ENCODE measurements around the gene CEMIP. TPM values are rescaled to one million over a fixed set of nuclear protein-coding genes. Genes with fewer than 3 reads are reported as not detected.

The CEMIP gene
- total RNA-seq, 1 experiment from 2014 or later = 0.61 TPM

- POLR2A ChIA-PET (ENCODE audit: unreplicated experiment) = interaction anchor here (0.6 kb wide), 1 partner anchor 912 kb away, joined by 3 read pairs; no protein-coding TSS in a partner anchor
- BruUV-seq (replicated peaks) = no TSS peak
Measured at GRCh38 chr15:80836223-80836622, 57.1 kb downstream of the CEMIP start.

GRCh38 chr15:80837006-80837405 is 57.8 kb downstream of the CEMIP start:
- H3K27me3 ChIP-seq (ENCODE audit: insufficient read depth, low read depth) = no peaks in the 10 kb centered on the region
- ChIA-PET CTCF (no interaction called here), POLR2A (ENCODE audit: unreplicated experiment) (interaction anchor here (0.6 kb wide), 1 partner anchor 913 kb away, joined by 3 read pairs; no protein-coding TSS in a partner anchor)
- DNase-seq = no peak
- H3K9me2 ChIP-seq (ENCODE audit: insufficient read depth) = no peaks in the 10 kb centered on the region
- no peaks in the 10 kb centered on the region for H3K79me2 ChIP-seq (ENCODE audit: low read depth)
- no peak for TF ChIP-seq CTCF (conservative IDR thresholded peaks at IDR 0.05)
- no peak for TF ChIP-seq EZH2 (IDR thresholded peaks at IDR 0.05; ENCODE audit: low read depth)
- no peaks in the 10 kb centered on the region for H3K9me3 ChIP-seq (ENCODE audit: insufficient read depth, low read depth)
- peaks cover 41% of the 10 kb centered on the region for H3K4me1 ChIP-seq (replicated peaks; ENCODE audit: insufficient read depth)
- no peak overlapping the region for H3K27ac ChIP-seq
- H3K4me3 ChIP-seq = no peak overlapping the region
- no peaks in the 10 kb centered on the region for H4K20me1 ChIP-seq (ENCODE audit: insufficient read depth)
- H3F3A ChIP-seq (ENCODE audit: insufficient read depth, low read depth) = peaks cover 15% of the 10 kb centered on the region
- no peaks in the 10 kb centered on the region for H3K36me3 ChIP-seq (ENCODE audit: low read depth)
- intact Hi-C loops (cut with micrococcal nuclease; ENCODE audit: unreplicated experiment) = no loop called here
- BruUV-seq (replicated peaks) = no TSS peak
- H3K4me2 ChIP-seq = no peak overlapping the region
- H2AFZ ChIP-seq = no peak overlapping the region

More at GRCh38 chr15:80836223-80836622, 57.1 kb downstream of the CEMIP start:
- H3K4me1 ChIP-seq (replicated peaks; ENCODE audit: insufficient read depth) = peaks cover 33% of the 10 kb centered on the region
- CTCF ChIA-PET = no interaction called here
- intact Hi-C loops (cut with micrococcal nuclease; ENCODE audit: unreplicated experiment) = no loop called here
- no peaks in the 10 kb centered on the region for H3K9me3 ChIP-seq (ENCODE audit: insufficient read depth, low read depth)
- H2AFZ ChIP-seq = no peak overlapping the region
- no peaks in the 10 kb centered on the region for H3K9me2 ChIP-seq (ENCODE audit: insufficient read depth)
- H3K4me3 ChIP-seq = no peak overlapping the region
- H3K79me2 ChIP-seq (ENCODE audit: low read depth) = no peaks in the 10 kb centered on the region
- DNase-seq = no peak
- peaks cover 7% of the 10 kb centered on the region; the same call in 1 of the 2 replicates for H3F3A ChIP-seq (ENCODE audit: insufficient read depth, low read depth)
- no peak overlapping the region for H3K4me2 ChIP-seq
- no peaks in the 10 kb centered on the region for H4K20me1 ChIP-seq (ENCODE audit: insufficient read depth)
- no peak overlapping the region for H3K27ac ChIP-seq
- H3K36me3 ChIP-seq (ENCODE audit: low read depth) = no peaks in the 10 kb centered on the region
- H3K27me3 ChIP-seq (ENCODE audit: insufficient read depth, low read depth) = no peaks in the 10 kb centered on the region
- TF ChIP-seq CTCF (conservative IDR thresholded peaks at IDR 0.05) = no peak
- TF ChIP-seq EZH2 (IDR thresholded peaks at IDR 0.05; ENCODE audit: low read depth) = no peak

GRCh38 chr15:80838012-80838411 is 58.8 kb downstream of the CEMIP start:
- Histone ChIP-seq H3K27ac (no peak overlapping the region), H3K9me2 (ENCODE audit: insufficient read depth) (no peaks in the 10 kb centered on the region), H3K36me3 (ENCODE audit: low read depth) (no peaks in the 10 kb centered on the region), H3K79me2 (ENCODE audit: low read depth) (peaks cover 3% of the 10 kb centered on the region; the same call in 1 of the 2 replicates), H3K4me3 (no peak overlapping the region), H3K4me2 (no peak overlapping the region), H4K20me1 (ENCODE audit: insufficient read depth) (no peaks in the 10 kb centered on the region), H3K27me3 (ENCODE audit: insufficient read depth, low read depth) (no peaks in the 10 kb centered on the region), H2AFZ (no peak overlapping the region), H3F3A (ENCODE audit: insufficient read depth, low read depth) (peaks cover 23% of the 10 kb centered on the region), H3K4me1 (replicated peaks; ENCODE audit: insufficient read depth) (peaks cover 51% of the 10 kb centered on the region), H3K9me3 (ENCODE audit: insufficient read depth, low read depth) (no peaks in the 10 kb centered on the region)
- TF ChIP-seq CTCF (conservative IDR thresholded peaks at IDR 0.05) (no peak), EZH2 (IDR thresholded peaks at IDR 0.05; ENCODE audit: low read depth) (no peak)
- no TSS peak for BruUV-seq (replicated peaks)
- POLR2A ChIA-PET (ENCODE audit: unreplicated experiment) = no interaction called here
- CTCF ChIA-PET = no interaction called here
- no peak for DNase-seq
- intact Hi-C loops (cut with micrococcal nuclease; ENCODE audit: unreplicated experiment) = no loop called here
